ENCODE data around the gene LIPJ.

DNA sequence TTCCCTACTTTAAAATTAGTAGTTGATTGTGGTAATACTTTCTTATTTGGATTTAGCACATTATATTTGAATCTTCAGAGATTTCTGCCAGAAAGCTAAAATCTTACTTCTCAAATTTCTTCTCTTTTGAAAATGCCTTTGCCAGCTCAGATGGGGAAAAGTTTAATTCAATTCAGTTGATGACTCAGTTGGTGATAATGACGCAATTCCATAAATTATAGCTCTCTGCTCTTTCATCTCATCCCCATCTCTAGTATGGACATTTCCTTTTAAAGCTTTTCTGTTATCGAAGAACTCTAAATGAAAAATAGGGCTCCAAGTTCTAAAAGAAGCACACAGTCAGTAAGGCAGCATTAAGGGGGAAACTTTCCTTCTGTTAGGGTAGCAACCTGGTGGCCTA is 28.9 kb upstream of the LIPJ start:
- no peak for TF ChIP-seq POLR2A (IDR thresholded peaks at IDR 0.05)
- TF ChIP-seq, protein P1, sequence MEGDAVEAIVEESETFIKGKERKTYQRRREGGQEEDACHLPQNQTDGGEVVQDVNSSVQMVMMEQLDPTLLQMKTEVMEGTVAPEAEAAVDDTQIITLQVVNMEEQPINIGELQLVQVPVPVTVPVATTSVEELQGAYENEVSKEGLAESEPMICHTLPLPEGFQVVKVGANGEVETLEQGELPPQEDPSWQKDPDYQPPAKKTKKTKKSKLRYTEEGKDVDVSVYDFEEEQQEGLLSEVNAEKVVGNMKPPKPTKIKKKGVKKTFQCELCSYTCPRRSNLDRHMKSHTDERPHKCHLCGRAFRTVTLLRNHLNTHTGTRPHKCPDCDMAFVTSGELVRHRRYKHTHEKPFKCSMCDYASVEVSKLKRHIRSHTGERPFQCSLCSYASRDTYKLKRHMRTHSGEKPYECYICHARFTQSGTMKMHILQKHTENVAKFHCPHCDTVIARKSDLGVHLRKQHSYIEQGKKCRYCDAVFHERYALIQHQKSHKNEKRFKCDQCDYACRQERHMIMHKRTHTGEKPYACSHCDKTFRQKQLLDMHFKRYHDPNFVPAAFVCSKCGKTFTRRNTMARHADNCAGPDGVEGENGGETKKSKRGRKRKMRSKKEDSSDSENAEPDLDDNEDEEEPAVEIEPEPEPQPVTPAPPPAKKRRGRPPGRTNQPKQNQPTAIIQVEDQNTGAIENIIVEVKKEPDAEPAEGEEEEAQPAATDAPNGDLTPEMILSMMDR (IDR thresholded peaks at IDR 0.05): no peak
